Gastroesophageal sphincter (tissue), 3 donors: ENCODE data around the gene MCHR2.
A peak's percentile ranks its signal among the peaks of the same experiment; 100 is the strongest.

Experiments
- CTCF ChIP-seq, 4 experiments: fragments of 200-600 bp in 2 of 4; fragments of 450-650 bp in 2 of 4; sonication (generic) in 1 of 4; IDR thresholded peaks; one replicate each; pipeline ENCODE4 v1.5.1; 2017 to 2019; ENCODE audit warnings: antibody characterized with exemption in 4 of 4, mild to moderate bottlenecking in 2 of 4, moderate library complexity in 2 of 4
- EP300 ChIP-seq: sonication (generic); formaldehyde crosslinking; IDR thresholded peaks from one replicate; pipeline ENCODE4 v1.6.1; 2017; ENCODE audit warnings: antibody characterized with exemption, mild to moderate bottlenecking
- POLR2A ChIP-seq, 2 donors: fragments of 450-650 bp; IDR thresholded peaks; one replicate each; pipeline ENCODE4 v1.6.1; 2017; ENCODE audit warnings: antibody characterized with exemption in 2 of 2, mild to moderate bottlenecking in 2 of 2, moderate library complexity in 1 of 2

- no peak for TF ChIP-seq EP300
- peak in 1 of 4 experiments; percentile 32 for TF ChIP-seq CTCF (IDR thresholded peaks at IDR 0.05)
- TF ChIP-seq POLR2A (IDR thresholded peaks at IDR 0.05) = no peak
These were observed 88.6 kb downstream of the MCHR2 start for GRCh38 chr6:99905209-99906106.
